Right lobe of liver (tissue), 6 donors: Measurements from ENCODE around the gene TFR2. TPM values are rescaled to one million over a fixed set of nuclear protein-coding genes. Genes with fewer than 3 reads are reported as not detected.

Experiments used
- ATAC-seq, 4 donors: fragments of 200-7000 bp; cut with Tn5 transposase; one replicate each; pipeline ENCODE4 v1.9.1; 2020; ENCODE audit warnings: mild to moderate bottlenecking in 4 of 4, moderate library complexity in 4 of 4
- DNase-seq, 3 donors: peaks; one replicate each; pipeline ENCODE4 v3.0.0-alpha.2; 2020
- H3K27ac ChIP-seq, 3 donors: fragments of 200-600 bp; one replicate each; pipeline ENCODE4 v1.8.0; 2022
- H3K27me3 ChIP-seq, 2 donors: fragments of 200-600 bp; one replicate each; pipeline ENCODE4 v1.8.0; 2022
- H3K36me3 ChIP-seq, 4 donors: fragments of 200-600 bp; sonication (generic) in 1 of 4; one replicate each; pipeline versions ENCODE4 v1.5.1 to v1.8.0; 2017 to 2022; ENCODE audit warnings: control low read depth in 1 of 4
- H3K4me1 ChIP-seq, 4 donors: fragments of 200-600 bp; sonication (generic) in 1 of 4; one replicate each; pipeline versions ENCODE4 v1.5.1 to v1.8.0; 2017 to 2022; ENCODE audit warnings: control low read depth in 1 of 4
- H3K4me3 ChIP-seq, 3 donors: fragments of 200-600 bp; one replicate each; pipeline ENCODE4 v1.8.0; 2022
- H3K9me3 ChIP-seq, 4 donors: fragments of 200-600 bp; sonication (generic) in 1 of 4; one replicate each; pipeline versions ENCODE4 v1.5.1 to v1.8.0; 2017 to 2022; ENCODE audit warnings: control low read depth in 1 of 4
- POLR2A ChIP-seq: fragments of 450-650 bp; IDR thresholded peaks from one replicate; pipeline ENCODE4 v1.6.1; 2017; ENCODE audit warnings: antibody characterized with exemption, mild to moderate bottlenecking
- WGBS: methylation state at CpG from one replicate; pipeline ENCODE4 v1.1.6; 2018; ENCODE audit warnings: low coverage, low lambda C conversion rate; ENCODE audit not compliant: insufficient coverage; ENCODE audit errors: missing lambda C conversion rate; 5-methylcytosine and 5-hydroxymethylcytosine counted together
- intact Hi-C, 2 donors: fragments of 100-400 bp; cut with DNase I; formaldehyde crosslinking; loops; one replicate each; pipeline versions ENCODE4 v1.11.2 to v1.14.1; 2022
- total RNA-seq, 6 experiments: library from RNA; depleted of rRNA in 2 of 6; stranded (reverse); fragments of >200 nt in 2 of 6; fragmentation: NEBNext Ultra II Directional in 3 of 6; extraction: Animal tissue kit (Norgen Biotek cat#: 25700) in 3 of 6; gene quantifications; one replicate each; pipeline versions ENCODE4 v1.1.0 to v1.2.4, GENCODE V29; 2016 to 2023
- TF ChIP-seq, protein P1 (sequence below), 4 donors: fragments of 200-600 bp in 3 of 4; fragments of 450-650 bp in 1 of 4; IDR thresholded peaks; one replicate each; pipeline versions ENCODE4 v1.5.1 to v1.8.0; 2016 to 2022; ENCODE audit warnings: antibody characterized with exemption in 4 of 4, mild to moderate bottlenecking in 2 of 4
- donor health status: DM: no; HTN: yes; CAD: no.
- donor health status: DM: no; HTN: no; CAD: no.
- donor health status: DM: no; HTN: no; CAD: no.
- donor health status: DM: no; HTN: yes; CAD: no.
- donor health status: DM: no; HTN: yes; CAD: no.

The TFR2 gene
- total RNA-seq, 6 experiments from 2014 or later, result 413 to 669 (median 501) TPM

DNA sequence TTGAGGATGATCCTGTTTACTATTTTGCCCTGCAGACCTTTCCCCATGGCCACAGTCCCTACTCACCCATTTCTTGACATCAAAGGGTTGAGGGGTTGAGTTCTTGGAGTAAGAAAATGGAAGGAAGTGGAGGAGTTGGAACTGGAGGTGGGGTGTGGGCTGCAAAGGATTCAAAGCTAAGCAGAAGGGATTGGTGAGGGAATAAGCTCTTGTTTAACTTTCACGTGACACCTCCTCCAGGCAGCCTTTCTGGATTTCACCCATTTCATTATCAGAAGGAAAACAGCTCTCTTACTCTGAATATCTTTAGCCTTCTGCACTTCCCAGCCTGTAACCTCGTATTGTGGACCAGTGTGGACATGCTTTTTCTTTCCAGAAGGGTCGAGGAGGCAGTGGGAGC lies 15.3 kb downstream of the TFR2 start:
- Histone ChIP-seq H3K4me1 (peaks cover 0 to 43% (median 20%) of the 10 kb centered on the region in 4 donors), H3K27me3 (no peaks in the 10 kb centered on the region), H3K4me3 (no peak overlapping the region), H3K36me3 (peaks cover 0 to 50% (median 27%) of the 10 kb centered on the region in 4 donors), H3K27ac (peak overlapping the region in 1 of 3 donors; percentile 37), H3K9me3 (no peaks in the 10 kb centered on the region)
- ATAC-seq (no peak), DNase-seq (no peak)
- TF ChIP-seq, protein P1, sequence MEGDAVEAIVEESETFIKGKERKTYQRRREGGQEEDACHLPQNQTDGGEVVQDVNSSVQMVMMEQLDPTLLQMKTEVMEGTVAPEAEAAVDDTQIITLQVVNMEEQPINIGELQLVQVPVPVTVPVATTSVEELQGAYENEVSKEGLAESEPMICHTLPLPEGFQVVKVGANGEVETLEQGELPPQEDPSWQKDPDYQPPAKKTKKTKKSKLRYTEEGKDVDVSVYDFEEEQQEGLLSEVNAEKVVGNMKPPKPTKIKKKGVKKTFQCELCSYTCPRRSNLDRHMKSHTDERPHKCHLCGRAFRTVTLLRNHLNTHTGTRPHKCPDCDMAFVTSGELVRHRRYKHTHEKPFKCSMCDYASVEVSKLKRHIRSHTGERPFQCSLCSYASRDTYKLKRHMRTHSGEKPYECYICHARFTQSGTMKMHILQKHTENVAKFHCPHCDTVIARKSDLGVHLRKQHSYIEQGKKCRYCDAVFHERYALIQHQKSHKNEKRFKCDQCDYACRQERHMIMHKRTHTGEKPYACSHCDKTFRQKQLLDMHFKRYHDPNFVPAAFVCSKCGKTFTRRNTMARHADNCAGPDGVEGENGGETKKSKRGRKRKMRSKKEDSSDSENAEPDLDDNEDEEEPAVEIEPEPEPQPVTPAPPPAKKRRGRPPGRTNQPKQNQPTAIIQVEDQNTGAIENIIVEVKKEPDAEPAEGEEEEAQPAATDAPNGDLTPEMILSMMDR (IDR thresholded peaks at IDR 0.05), result no peak
- TF ChIP-seq POLR2A, result no peak
- intact Hi-C loops, result loop anchor here in 1 of 2 donors (10.0 kb wide), 1 partner anchor 59 kb away; no protein-coding TSS in a partner anchor
- 14% methylated on average over 3 of the region's 3 CpGs for WGBS

DNA sequence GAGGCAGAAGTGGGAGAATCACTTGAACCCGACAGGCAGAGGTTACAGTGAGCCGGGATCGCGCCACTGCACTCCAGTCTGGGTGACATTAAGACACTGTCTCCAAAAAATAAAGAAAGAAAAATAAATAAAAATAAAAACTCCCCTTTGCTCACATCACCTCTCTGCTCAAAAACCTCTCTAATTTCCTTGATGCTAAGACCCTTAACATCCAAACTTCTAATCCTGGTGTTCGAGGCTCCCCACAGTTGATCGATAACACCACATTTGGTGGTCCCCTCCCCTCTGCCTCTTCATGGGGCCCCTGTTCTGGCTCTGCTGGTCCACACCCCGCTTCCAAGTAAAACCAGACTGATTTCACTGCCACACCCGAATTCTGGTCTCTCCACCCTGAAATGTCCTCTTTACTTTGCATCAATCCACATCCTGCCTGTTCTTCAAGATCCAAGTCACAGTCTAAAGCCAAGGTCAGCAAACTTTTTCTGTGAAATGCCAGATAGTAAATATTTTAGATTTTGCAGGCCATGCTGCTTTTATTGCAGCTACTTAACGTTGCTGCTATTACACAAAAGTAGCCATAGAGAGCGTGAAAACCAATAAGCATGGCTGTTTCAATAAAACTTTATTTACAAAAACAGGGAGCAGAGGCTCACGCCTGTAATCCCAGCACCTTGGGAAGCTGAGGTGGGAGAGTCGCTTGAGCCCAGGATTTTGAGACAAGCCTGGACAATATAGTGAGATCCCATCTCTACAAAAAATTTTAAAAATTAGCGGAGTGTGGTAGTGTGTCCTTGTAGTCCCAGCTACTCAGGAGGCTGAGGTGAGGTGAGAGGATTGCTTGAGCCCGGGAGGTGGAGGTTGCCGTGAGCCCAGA lies 17.2 kb downstream of the TFR2 start:
- H3K27me3 ChIP-seq, result no peaks in the 10 kb centered on the region
- H3K4me1 ChIP-seq, result peaks cover 0 to 45% (median 20%) of the 10 kb centered on the region in 4 donors
- 89% methylated on average over 15 of the region's 15 CpGs for WGBS
- H3K27ac ChIP-seq, result no peak overlapping the region
- H3K9me3 ChIP-seq, result no peaks in the 10 kb centered on the region
- H3K36me3 ChIP-seq, result peaks cover 0 to 38% (median 16%) of the 10 kb centered on the region in 4 donors
- intact Hi-C loops, result loop anchor here in 1 of 2 donors (10.0 kb wide), 1 partner anchor 61 kb away; no protein-coding TSS in a partner anchor
- TF ChIP-seq POLR2A, result no peak
- TF ChIP-seq, protein P1 (IDR thresholded peaks at IDR 0.05), result no peak
- ATAC-seq, result no peak
- DNase-seq, result no peak
- H3K4me3 ChIP-seq, result no peak overlapping the region

DNA sequence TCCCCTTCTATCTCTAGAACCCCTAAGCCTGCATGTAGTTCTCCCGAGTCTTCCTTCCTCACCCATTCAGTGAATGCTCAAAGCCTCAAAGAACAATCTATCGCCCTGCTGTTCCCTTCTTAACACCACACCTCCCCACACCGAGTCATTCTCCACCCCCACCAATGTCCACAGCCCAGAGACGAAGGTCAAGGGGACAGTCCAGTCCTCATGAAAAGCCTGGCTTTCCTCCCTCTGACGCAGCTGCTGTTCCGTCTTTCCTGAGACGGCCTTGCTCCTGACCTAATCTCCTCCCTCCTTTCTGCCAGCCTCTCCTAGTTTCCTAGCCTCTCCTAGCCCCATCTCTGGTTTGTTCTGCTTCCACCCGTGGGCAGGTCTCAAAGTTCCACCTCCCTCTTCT lies 19.8 kb downstream of the TFR2 start:
- intact Hi-C loops, result loop anchor here in 1 of 2 donors (10.0 kb wide), 1 partner anchor 63 kb away; no protein-coding TSS in a partner anchor
- Histone ChIP-seq H3K27ac (peak overlapping the region in 2 of 3 donors; percentile 32 to 77), H3K36me3 (peaks cover 0 to 20% (median 6%) of the 10 kb centered on the region in 4 donors), H3K9me3 (no peaks in the 10 kb centered on the region), H3K4me3 (no peak overlapping the region), H3K4me1 (peaks cover 0 to 40% (median 16%) of the 10 kb centered on the region in 4 donors), H3K27me3 (no peaks in the 10 kb centered on the region)
- WGBS, result 32% methylated on average over 8 of the region's 8 CpGs
- ATAC-seq (peak; percentile 72 to 80 (median 78)), DNase-seq (peak; percentile 55 to 90 (median 87))
- TF ChIP-seq, protein P1 (IDR thresholded peaks at IDR 0.05), result no peak
- TF ChIP-seq POLR2A, result no peak

DNA sequence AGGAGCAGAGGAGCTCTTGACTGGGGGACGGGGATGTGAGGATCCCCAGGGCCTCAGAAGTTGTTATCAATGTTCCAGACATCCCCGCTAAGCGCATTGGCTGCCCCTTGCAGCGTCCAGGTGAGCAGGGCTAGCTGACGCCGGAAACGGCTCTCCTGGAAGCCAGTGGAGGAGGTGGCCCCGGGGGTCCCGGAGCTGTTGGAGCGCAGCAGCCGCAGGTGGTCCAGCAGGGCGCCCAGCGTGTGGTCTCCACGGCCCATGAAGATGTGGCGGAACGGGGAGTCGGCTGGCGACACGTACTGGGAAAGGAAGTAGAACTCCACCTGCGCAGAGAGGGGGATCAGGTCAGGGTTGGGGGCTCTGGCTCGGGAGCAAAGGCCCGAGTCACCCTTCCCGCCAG lies 20.5 kb downstream of the TFR2 start:
- TF ChIP-seq, protein P1 (IDR thresholded peaks at IDR 0.05), result no peak
- no peak for TF ChIP-seq POLR2A
- Histone ChIP-seq H3K27me3 (no peaks in the 10 kb centered on the region), H3K9me3 (no peaks in the 10 kb centered on the region), H3K36me3 (peaks cover 0 to 16% (median 4%) of the 10 kb centered on the region in 4 donors), H3K27ac (peak overlapping the region in 1 of 3 donors; percentile 77), H3K4me3 (no peak overlapping the region), H3K4me1 (peaks cover 0 to 35% (median 11%) of the 10 kb centered on the region in 4 donors)
- intact Hi-C loops, result loop anchor here in 1 of 2 donors (10.0 kb wide), 1 partner anchor 64 kb away; no protein-coding TSS in a partner anchor
- WGBS, result 88% methylated on average over 16 of the region's 23 CpGs
- DNase-seq (no peak), ATAC-seq (peak in 1 of 4 donors; percentile 2)
